Osteoblast (primary cell): ENCODE measurements around the gene YTHDF1. TPM values are rescaled to one million over a fixed set of nuclear protein-coding genes. Genes with fewer than 3 reads are reported as not detected.

Experiments used
- DNase-seq: peaks from one replicate; pipeline ENCODE4 v3.0.0; 2011; ENCODE audit warnings: low spot score, mixed read lengths; ENCODE audit not compliant: insufficient read length; ENCODE audit errors: missing footprints
- H2AFZ ChIP-seq: 2 replicates; pipeline ENCODE4 v1.6.0; 2011; ENCODE audit warnings: mild to moderate bottlenecking, low read length
- H3K27ac ChIP-seq: 2 replicates; pipeline ENCODE4 v1.5.1; 2011; ENCODE audit warnings: mild to moderate bottlenecking, low read depth, low read length, moderate library complexity
- H3K27me3 ChIP-seq: 2 replicates; pipeline ENCODE4 v1.6.0; 2012; ENCODE audit warnings: mild to moderate bottlenecking, control low read depth, inconsistent platforms, low read length, moderate library complexity; ENCODE audit not compliant: insufficient read depth
- H3K36me3 ChIP-seq: 2 replicates; pipeline ENCODE4 v1.5.1; 2011; ENCODE audit warnings: mild to moderate bottlenecking, low read length, control low read depth, moderate library complexity; ENCODE audit not compliant: insufficient read depth
- H3K4me1 ChIP-seq: 2 replicates; pipeline ENCODE4 v1.5.1; 2011; ENCODE audit warnings: mild to moderate bottlenecking, low read length, control low read depth, moderate library complexity; ENCODE audit not compliant: insufficient read depth
- H3K4me2 ChIP-seq: 2 replicates; pipeline ENCODE4 v1.6.0; 2011; ENCODE audit warnings: mild to moderate bottlenecking, low read length; ENCODE audit not compliant: insufficient read depth
- H3K4me3 ChIP-seq: fragments of 200-600 bp; sonication (generic); 3 replicates; pipeline ENCODE4 v1.5.1; 2012; ENCODE audit warnings: mild to moderate bottlenecking, low read length, inconsistent platforms; ENCODE audit not compliant: insufficient read depth
- H3K79me2 ChIP-seq: 2 replicates; pipeline ENCODE4 v1.6.0; 2012; ENCODE audit warnings: mild to moderate bottlenecking, low read length, control low read depth, inconsistent platforms; ENCODE audit not compliant: insufficient read depth
- H3K9me3 ChIP-seq: 2 replicates; pipeline ENCODE4 v1.5.1; 2011; ENCODE audit warnings: low read depth, low read length, control low read depth
- H4K20me1 ChIP-seq: 2 replicates; pipeline ENCODE4 v1.6.0; 2012; ENCODE audit warnings: mild to moderate bottlenecking, low read length, control low read depth; ENCODE audit not compliant: insufficient read depth
- CTCF ChIP-seq: IDR thresholded peaks from 2 replicates; pipeline ENCODE4 v1.5.1; 2011; ENCODE audit warnings: mild to moderate bottlenecking, low read depth, low read length, moderate library complexity; ENCODE audit errors: extremely low read depth
- total RNA-seq: library from RNA; depleted of rRNA; stranded (reverse); fragments of >200 nt; gene quantifications from 2 replicates; pipeline ENCODE4 v1.2.3, GENCODE V29; 2012

The YTHDF1 gene
- total RNA-seq, 1 donor, result 23.9 TPM

GRCh38 chr20:63254606-63255384 is 38.9 kb upstream of the YTHDF1 start:
- H4K20me1 ChIP-seq, result no peaks in the 10 kb centered on the region
- H3K79me2 ChIP-seq, result no peaks in the 10 kb centered on the region
- peaks cover 53% of the 10 kb centered on the region for H3K27me3 ChIP-seq
- H3K9me3 ChIP-seq, result no peaks in the 10 kb centered on the region
- H3K4me2 ChIP-seq, result no peak overlapping the region
- no peak overlapping the region for H2AFZ ChIP-seq
- no peak overlapping the region for H3K27ac ChIP-seq
- no peak for DNase-seq
- TF ChIP-seq CTCF, result no peak
- no peak overlapping the region for H3K4me3 ChIP-seq
- H3K36me3 ChIP-seq, result no peaks in the 10 kb centered on the region
- no peaks in the 10 kb centered on the region for H3K4me1 ChIP-seq

- H3K27me3 ChIP-seq, result peaks cover 51% of the 10 kb centered on the region
- no peaks in the 10 kb centered on the region for H4K20me1 ChIP-seq
- no peaks in the 10 kb centered on the region for H3K36me3 ChIP-seq
- no peak for DNase-seq
- no peak within 1 kb of the TSS for H3K4me3 ChIP-seq
- no peak within 1 kb of the TSS for H2AFZ ChIP-seq
- TF ChIP-seq CTCF, result no peak
- H3K27ac ChIP-seq, result no peak within 1 kb of the TSS
- H3K9me3 ChIP-seq, result no peaks in the 10 kb centered on the region
- no peak within 1 kb of the TSS for H3K4me2 ChIP-seq
- H3K4me1 ChIP-seq, result no peaks in the 10 kb centered on the region
- H3K79me2 ChIP-seq, result no peaks in the 10 kb centered on the region
Measured at GRCh38 chr20:63254232-63254605, 38.3 kb upstream of the YTHDF1 start, which contains the start of gene NKAIN4. TSS of gene NKAIN4 (minus strand) at chr20:63254463. CDS start at chr20:63254450, 13 bp downstream.

- no peaks in the 10 kb centered on the region for H3K36me3 ChIP-seq
Measured at GRCh38 chr20:63253438-63254231, 37.7 kb upstream of the YTHDF1 start.

More at GRCh38 chr20:63253438-63254231, 37.7 kb upstream of the YTHDF1 start:
- Histone ChIP-seq H4K20me1 (no peaks in the 10 kb centered on the region), H3K27ac (no peak overlapping the region), H3K4me3 (no peak overlapping the region), H3K4me1 (no peaks in the 10 kb centered on the region), H3K27me3 (peaks cover 51% of the 10 kb centered on the region), H3K9me3 (no peaks in the 10 kb centered on the region), H3K79me2 (no peaks in the 10 kb centered on the region), H2AFZ (no peak overlapping the region), H3K4me2 (no peak overlapping the region)
- no peak for TF ChIP-seq CTCF
- DNase-seq, result no peak
